Nephron progenitor cell (in vitro differentiated cells): ENCODE measurements around the gene ZNF746.
"Not testable (repeated sequence)": the region's sequence is repeated elsewhere in the genome, so short reads cannot be mapped to it uniquely, and the experiment has no call there.

Experiments used
- DNase-seq: peaks from one replicate; pipeline ENCODE4 v3.0.0; 2021
- H3K27ac Mint-ChIP-seq: 2 replicates; pipeline ENCODE4 v1.8.0; 2021; ENCODE audit warnings: mild to moderate bottlenecking, moderate library complexity, mixed read lengths
- H3K27me3 Mint-ChIP-seq: 2 replicates; pipeline ENCODE4 v1.8.0; 2021; ENCODE audit warnings: mild to moderate bottlenecking, low read depth, mixed read lengths; ENCODE audit not compliant: poor library complexity
- H3K36me3 Mint-ChIP-seq: 2 replicates; pipeline ENCODE4 v1.8.0; 2021; ENCODE audit warnings: low read depth, mixed read lengths
- H3K4me1 Mint-ChIP-seq: 2 replicates; pipeline ENCODE4 v1.8.0; 2021; ENCODE audit warnings: mixed read lengths
- H3K4me3 Mint-ChIP-seq: 2 replicates; pipeline ENCODE4 v1.8.0; 2021; ENCODE audit warnings: mild to moderate bottlenecking, moderate library complexity, mixed read lengths
- H3K9me3 Mint-ChIP-seq: 2 replicates; pipeline ENCODE4 v1.8.0; 2021; ENCODE audit warnings: mild to moderate bottlenecking, moderate library complexity, mixed read lengths
- CTCF ChIP-seq: fragments of 200-600 bp; sonication (generic); IDR thresholded peaks from 2 replicates; pipeline ENCODE4 v1.5.0; 2021; ENCODE audit warnings: antibody characterized with exemption

Gene ZNF746

GRCh38 chr7:149455175-149455950 is 42.2 kb downstream of the ZNF746 start:
- Mint-ChIP-seq H3K4me3 (no peak overlapping the region), H3K27me3 (peaks cover 8% of the 10 kb centered on the region), H3K4me1 (peaks cover 12% of the 10 kb centered on the region), H3K9me3 (no peaks in the 10 kb centered on the region), H3K36me3 (peaks cover 40% of the 10 kb centered on the region), H3K27ac (no peak overlapping the region)
- TF ChIP-seq CTCF: no peak
- no peak for DNase-seq

GRCh38 chr7:149454750-149455149 is 42.9 kb downstream of the ZNF746 start:
- Mint-ChIP-seq H3K4me3 (no peak overlapping the region), H3K4me1 (peaks cover 12% of the 10 kb centered on the region), H3K27me3 (peaks cover 8% of the 10 kb centered on the region), H3K27ac (peak overlapping the region; percentile 80), H3K9me3 (no peaks in the 10 kb centered on the region), H3K36me3 (peaks cover 46% of the 10 kb centered on the region)
- no peak for DNase-seq
- TF ChIP-seq CTCF: no peak

GRCh38 chr7:149454006-149454405 is 43.6 kb downstream of the ZNF746 start:
- DNase-seq: no peak
- Mint-ChIP-seq H3K27ac (no peak overlapping the region), H3K4me3 (no peak overlapping the region), H3K4me1 (peaks cover 11% of the 10 kb centered on the region), H3K9me3 (no peaks in the 10 kb centered on the region), H3K36me3 (peaks cover 51% of the 10 kb centered on the region), H3K27me3 (peaks cover 6% of the 10 kb centered on the region)
- no peak for TF ChIP-seq CTCF

GRCh38 chr7:149450821-149451220 is 46.8 kb downstream of the ZNF746 start:
- no peak for DNase-seq
- H3K4me3 Mint-ChIP-seq: no peak overlapping the region
- no peaks in the 10 kb centered on the region for H3K9me3 Mint-ChIP-seq
- H3K27ac Mint-ChIP-seq: no peak overlapping the region
- H3K36me3 Mint-ChIP-seq: peaks cover 67% of the 10 kb centered on the region
- no peaks in the 10 kb centered on the region for H3K4me1 Mint-ChIP-seq
- H3K27me3 Mint-ChIP-seq: no peaks in the 10 kb centered on the region
- TF ChIP-seq CTCF: no peak

GRCh38 chr7:149449897-149450296 is 47.7 kb downstream of the ZNF746 start:
- no peak for TF ChIP-seq CTCF
- peaks cover 63% of the 10 kb centered on the region for H3K36me3 Mint-ChIP-seq

GRCh38 chr7:149448961-149449360 is 48.6 kb downstream of the ZNF746 start:
- DNase-seq: no peak
- Mint-ChIP-seq H3K9me3 (no peaks in the 10 kb centered on the region), H3K4me1 (no peaks in the 10 kb centered on the region), H3K36me3 (peaks cover 62% of the 10 kb centered on the region), H3K27ac (no peak overlapping the region), H3K27me3 (no peaks in the 10 kb centered on the region), H3K4me3 (no peak overlapping the region)
- TF ChIP-seq CTCF: no peak

More at GRCh38 chr7:149449897-149450296, 47.7 kb downstream of the ZNF746 start:
- H3K27me3 Mint-ChIP-seq: no peaks in the 10 kb centered on the region
- no peak overlapping the region for H3K4me3 Mint-ChIP-seq
- H3K4me1 Mint-ChIP-seq: no peaks in the 10 kb centered on the region
- no peaks in the 10 kb centered on the region for H3K9me3 Mint-ChIP-seq
- no peak for DNase-seq
- H3K27ac Mint-ChIP-seq: no peak overlapping the region

- H3K4me1 Mint-ChIP-seq, H3K9me3 Mint-ChIP-seq, H3K4me3 Mint-ChIP-seq, H3K27ac Mint-ChIP-seq, DNase-seq, H3K27me3 Mint-ChIP-seq: not testable (repeated sequence)
- H3K36me3 Mint-ChIP-seq: peaks cover 53% of the 10 kb centered on the region
These were observed 51.6 kb downstream of the ZNF746 start for GRCh38 chr7:149446026-149446425.
